ENCODE measurements around the gene MPRIP.

- no peak for TF ChIP-seq POLR2AphosphoS5 (IDR thresholded peaks at IDR 0.05)
- TF ChIP-seq EZH2 (IDR thresholded peaks at IDR 0.05; ENCODE audit: borderline replicate concordance, insufficient read depth, low read length, poor library complexity, severe bottlenecking), result no peak
- TF ChIP-seq, protein P1, sequence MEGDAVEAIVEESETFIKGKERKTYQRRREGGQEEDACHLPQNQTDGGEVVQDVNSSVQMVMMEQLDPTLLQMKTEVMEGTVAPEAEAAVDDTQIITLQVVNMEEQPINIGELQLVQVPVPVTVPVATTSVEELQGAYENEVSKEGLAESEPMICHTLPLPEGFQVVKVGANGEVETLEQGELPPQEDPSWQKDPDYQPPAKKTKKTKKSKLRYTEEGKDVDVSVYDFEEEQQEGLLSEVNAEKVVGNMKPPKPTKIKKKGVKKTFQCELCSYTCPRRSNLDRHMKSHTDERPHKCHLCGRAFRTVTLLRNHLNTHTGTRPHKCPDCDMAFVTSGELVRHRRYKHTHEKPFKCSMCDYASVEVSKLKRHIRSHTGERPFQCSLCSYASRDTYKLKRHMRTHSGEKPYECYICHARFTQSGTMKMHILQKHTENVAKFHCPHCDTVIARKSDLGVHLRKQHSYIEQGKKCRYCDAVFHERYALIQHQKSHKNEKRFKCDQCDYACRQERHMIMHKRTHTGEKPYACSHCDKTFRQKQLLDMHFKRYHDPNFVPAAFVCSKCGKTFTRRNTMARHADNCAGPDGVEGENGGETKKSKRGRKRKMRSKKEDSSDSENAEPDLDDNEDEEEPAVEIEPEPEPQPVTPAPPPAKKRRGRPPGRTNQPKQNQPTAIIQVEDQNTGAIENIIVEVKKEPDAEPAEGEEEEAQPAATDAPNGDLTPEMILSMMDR (IDR thresholded peaks at IDR 0.05; ENCODE audit: poor library complexity, severe bottlenecking), result no peak
- TF ChIP-seq EP300 (conservative IDR thresholded peaks at IDR 0.05; ENCODE audit: poor library complexity, severe bottlenecking), result no peak
- TF ChIP-seq TAF1 (IDR thresholded peaks at IDR 0.05; ENCODE audit: low read depth), result no peak
- TF ChIP-seq RAD21 (conservative IDR thresholded peaks at IDR 0.05), result no peak
Observed at GRCh38 chr17:17118399-17118798, 76.1 kb downstream of the MPRIP start.
